ENCODE measurements around the gene GATA6.

Gene GATA6

GRCh38 chr18:22167091-22167470, 2.3 kb upstream of the GATA6 start:
- no peak for DNase-seq

DNA sequence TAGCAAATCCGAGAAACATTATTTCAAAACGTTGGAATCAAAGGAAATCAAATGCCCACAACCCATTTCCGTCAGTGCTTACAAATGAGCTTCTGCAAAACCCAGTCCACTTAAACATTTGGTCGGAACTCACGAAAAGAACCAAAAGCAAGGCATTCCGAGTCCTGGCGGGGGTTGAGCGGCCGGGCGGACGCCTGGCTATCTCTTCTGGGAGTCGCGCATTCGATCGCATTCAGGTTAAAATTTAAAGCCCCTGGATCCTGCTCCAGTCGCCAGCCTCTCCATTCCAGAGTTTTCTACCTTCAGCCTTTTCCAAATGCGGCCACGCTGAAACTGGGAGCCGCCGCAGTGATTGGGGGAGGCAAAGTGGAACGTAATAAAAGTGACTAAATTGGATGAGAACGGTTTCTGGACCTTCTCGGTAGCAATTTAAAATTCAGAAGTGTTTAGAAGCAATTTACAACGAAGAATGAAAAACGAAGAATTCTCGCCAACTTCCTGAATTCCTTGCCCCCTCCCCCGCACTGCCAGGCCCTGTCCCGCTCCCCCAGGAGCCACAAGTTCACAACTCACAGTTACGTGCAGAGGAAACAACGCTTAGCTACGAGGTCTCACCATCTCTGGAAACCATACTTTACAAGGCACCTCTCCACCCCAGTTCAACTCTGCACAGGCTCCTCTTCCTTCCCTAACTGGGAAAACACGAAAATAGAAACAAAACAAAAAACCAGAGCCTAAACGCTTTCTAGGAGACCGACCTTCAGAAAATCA, 1.7 kb upstream of the GATA6 start:
- no peak for DNase-seq

DNA sequence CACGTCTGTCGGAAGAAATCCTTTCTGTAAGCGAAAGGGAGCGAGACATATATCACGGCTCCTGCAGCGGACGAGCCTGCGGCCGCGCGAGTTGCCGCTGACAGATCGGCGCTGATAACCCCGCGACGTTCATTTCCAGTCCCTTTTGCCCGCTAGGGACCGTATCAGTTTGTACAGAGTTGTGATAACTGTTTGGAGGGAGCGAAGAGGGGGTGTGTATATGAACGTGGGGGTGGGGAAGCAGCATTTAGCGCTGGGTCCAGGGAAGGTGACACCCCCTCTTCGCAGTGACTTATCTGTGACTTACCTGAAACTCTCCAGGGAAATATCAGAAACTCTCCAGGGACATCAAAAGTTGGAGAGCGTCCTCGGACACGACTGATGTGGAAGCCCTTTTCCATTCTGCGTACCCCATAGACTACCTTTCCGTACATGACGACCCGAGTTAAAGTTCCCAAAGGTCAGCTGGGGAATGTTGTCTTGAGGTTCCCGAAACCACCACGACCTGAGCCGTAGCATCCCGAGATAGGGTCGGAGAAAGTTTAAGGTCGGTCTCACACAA, 948 bp upstream of the GATA6 start:
- no peak for DNase-seq

GRCh38 chr18:22169889-22170420, 566 bp downstream of the GATA6 start:
- no peak for DNase-seq

- no peak for DNase-seq
Observed at GRCh38 chr18:22170421-22171257, 1.2 kb downstream of the GATA6 start.

- DNase-seq: no peak
Observed at GRCh38 chr18:22171258-22172119, 2.1 kb downstream of the GATA6 start.

DNA sequence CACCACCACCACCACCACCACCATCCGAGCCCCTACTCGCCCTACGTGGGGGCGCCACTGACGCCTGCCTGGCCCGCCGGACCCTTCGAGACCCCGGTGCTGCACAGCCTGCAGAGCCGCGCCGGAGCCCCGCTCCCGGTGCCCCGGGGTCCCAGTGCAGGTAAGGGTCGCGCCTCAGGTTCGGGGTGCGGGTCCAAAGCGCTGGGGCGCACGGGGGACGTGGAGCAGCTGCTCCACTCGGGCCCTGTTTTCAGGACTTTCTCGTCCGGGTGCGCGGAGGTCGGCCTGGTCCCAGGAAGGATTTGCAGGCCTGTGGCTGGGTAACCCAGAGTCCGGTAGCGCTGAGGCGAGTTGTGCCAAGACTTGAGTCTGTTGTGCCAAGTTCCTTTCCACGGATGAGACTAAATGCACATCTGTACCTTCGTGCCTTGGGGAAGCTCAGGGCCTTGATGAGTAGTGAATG, 2.8 kb downstream of the GATA6 start:
- no peak for DNase-seq

DNA sequence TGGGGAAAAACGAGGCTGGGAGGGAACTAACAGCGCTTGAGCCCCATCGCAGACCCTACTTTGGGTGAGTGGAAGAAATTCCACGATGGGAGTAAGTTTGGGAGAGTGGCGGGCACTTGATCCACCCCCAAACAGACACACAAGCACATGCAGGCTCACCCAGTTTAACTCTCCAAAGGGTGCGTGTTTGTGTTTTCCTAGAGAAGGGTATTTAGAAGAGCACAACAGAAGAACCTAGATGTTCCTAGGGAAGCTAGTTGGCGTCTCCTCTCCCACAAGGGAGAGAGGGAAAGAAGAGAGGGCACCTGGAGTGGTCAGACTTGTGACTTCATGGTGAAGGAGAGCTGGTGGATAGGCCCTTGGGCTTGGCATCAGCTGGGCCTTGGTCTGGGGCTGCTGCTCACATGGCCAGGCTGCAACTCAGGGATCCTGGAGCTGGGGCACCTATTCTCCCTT, 3.2 kb downstream of the GATA6 start:
- no peak for DNase-seq

DNA sequence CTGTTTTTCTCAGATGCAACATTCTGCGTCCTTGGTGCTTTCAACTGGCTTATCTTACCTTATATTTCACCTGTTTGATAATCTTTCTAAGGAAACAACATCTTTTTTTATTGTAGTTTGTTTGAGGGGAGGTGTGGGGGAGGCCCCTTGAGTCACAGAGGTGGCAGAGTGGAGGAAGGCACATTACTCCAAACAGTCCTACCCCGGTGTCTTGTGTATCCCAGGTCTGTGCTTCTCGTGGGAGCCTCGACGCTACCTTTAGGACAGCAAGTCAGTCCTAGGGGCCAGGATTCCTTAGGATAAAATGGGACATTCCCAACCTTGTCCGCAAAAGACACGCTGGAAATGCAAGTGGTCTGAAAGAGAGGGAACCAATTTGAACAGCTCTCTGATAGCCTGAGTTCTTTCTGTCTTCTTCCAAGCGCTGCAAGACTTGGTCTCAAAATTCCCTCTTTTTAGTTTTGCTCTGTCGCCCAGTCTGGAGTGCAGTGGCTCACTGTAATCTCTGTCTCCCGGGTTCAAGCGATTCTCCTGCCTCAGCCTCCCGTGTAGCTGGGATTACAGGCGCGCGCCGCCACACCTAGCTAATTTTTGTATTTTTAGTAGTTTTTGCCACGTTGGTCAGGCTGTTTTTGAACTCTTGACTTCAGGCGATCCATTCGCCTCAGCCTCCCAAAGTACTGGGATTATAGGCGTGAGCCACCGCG, 4.0 kb downstream of the GATA6 start:
- no peak for DNase-seq

DNA sequence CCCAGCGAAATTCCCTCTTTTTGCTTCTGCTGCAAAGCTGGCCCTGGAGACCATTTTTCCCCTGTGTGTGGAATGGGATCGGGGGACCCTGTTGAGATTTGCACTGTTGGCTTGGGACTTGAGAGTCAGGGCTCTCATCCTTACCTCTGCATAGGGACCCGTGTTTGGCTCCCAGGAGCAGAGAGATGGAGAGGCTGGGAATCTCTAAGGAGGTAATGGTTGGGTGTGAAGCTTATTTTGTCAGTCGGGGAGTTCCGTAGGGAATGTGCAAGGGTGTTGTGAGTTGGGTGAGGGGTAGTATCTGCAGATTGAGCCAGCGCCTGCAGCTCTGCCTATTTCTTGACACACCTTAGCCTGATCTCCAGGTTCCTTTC, 4.5 kb downstream of the GATA6 start:
- no peak for DNase-seq

DNA sequence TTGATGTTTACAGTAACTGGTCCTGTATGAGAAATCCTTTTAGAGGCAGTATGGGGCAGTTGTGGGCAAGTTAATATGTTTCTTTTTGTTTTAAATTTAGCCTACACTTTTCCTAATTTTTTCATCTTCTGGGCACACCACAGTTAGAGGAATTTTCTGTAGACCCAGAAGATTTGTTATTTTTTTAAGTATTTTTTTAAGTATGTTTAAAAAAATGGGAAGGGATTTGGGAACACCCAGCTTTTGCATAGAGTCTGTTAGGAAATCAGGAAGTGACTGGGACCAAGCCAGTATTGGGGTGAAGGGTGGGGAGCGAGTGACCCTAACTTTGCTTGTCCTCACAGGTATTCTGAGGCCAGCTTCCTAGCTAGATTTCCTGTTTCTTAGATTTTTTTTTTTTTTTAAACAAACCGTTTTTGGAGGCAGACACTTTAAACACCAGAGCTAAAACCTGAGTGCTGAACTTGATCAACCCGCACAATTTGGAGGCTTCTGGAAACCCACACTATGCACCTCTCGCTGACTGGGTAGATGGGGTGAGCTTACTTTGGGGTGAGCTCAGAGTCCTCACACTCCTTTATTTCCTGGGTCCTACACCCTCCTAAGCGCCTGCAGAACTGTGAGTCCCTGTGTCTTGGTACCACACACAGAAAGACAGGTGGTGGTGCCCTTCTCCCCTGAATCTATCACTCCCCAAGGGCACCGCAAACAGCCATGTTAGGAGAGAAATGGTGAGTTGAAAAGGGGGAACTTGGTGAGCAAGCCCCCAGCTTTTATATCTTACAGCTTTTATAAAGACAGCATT, 5.2 kb downstream of the GATA6 start:
- no peak for DNase-seq

DNA sequence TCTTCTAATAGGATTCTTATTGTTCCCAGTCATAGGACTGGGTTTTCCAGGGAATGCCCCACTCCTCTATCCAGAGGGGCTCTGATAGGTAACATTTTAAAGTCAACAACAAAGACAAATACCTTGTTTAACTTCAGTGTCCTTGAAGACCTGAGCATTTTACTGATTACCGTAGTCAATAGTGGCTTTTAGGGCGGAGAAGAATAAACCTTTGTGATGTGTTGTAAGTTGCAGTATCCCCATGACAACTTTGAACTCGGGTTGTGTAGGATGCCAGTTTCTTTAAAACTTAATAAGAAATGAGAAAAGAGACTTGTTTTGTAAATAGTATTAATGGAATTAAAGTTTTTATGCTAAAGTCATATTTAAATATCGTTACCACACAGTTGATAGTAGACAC, 6.0 kb downstream of the GATA6 start:
- DNase-seq: no peak

DNA sequence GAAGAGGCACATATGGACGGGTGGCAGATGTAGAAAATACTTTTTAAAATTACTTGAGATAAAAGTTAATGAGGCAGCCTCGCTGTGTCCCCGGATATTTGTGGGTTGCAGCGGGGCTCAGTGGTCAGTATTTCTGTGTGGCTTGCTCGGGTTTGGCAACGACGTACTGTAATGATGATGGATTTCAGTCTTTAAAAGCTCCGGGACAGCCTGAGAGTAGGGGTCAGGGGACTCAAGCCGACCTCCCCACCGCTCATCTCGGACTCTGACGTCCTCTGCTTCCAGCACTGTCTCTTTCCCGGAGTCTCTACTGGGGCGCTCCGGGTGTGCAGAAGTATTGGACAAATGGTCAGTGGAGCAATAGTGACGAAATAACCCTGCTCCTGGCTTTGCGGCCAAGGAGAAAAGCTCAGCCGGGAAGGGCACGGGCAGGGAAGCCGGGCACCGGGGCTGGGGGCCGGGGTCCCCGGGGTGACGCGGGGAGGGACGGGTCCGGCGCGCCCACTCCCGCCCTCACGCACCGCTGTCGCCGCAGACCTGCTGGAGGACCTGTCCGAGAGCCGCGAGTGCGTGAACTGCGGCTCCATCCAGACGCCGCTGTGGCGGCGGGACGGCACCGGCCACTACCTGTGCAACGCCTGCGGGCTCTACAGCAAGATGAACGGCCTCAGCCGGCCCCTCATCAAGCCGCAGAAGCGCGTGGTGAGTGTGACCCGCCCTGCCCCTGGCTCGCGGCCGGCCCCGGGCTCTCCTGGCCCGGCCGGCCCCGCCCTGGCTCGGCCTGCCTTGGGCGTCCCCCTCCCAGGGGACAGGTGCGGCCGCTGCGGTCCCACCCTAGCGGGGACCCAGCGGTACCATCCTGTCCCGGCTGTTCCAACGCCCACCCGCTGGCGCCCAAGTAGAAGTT, 7.3 kb downstream of the GATA6 start:
- DNase-seq: no peak

- DNase-seq: no peak
Observed at GRCh38 chr18:22177327-22177871, 8.0 kb downstream of the GATA6 start.

DNA sequence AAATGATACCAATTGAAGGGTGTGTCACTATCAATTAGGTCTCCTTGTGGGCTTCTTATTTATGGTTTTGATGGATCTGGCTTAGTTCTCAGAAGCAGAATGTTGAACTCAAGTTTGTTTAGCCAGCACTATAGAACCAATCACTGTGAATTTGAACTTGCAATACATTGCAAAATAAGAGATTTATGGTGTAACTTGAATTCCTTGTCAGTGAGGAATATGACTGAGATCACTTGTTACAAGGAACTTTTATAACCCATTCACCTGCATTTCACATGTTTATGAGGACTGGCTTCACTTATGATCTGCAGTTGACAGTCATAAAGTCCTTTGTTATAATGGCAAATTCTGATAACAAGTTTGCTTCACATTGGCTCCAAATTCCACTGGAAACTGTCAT, 9.8 kb downstream of the GATA6 start:
- DNase-seq: no peak

DNA sequence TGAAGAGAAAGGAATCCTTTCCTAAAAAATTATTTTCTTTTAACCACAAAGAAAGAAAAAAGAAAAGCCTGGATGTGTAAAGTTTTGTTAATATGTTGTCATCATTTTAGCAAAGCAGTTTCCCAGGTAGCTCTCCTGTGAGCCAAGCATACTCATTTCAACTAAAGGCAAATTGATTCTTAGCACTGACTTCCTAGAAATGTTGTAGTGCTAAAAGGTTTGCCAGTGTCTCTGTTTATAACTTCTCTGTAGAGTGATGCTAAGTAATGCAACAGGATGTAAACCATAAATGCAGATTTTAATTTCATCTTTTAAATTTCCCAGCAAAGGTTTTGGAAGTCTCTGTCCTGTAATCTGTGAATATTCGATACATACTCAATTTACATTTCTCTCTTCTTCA, 10.2 kb downstream of the GATA6 start:
- no peak for DNase-seq

GRCh38 chr18:22180722-22181121, 11.3 kb downstream of the GATA6 start:
- no peak for DNase-seq

DNA sequence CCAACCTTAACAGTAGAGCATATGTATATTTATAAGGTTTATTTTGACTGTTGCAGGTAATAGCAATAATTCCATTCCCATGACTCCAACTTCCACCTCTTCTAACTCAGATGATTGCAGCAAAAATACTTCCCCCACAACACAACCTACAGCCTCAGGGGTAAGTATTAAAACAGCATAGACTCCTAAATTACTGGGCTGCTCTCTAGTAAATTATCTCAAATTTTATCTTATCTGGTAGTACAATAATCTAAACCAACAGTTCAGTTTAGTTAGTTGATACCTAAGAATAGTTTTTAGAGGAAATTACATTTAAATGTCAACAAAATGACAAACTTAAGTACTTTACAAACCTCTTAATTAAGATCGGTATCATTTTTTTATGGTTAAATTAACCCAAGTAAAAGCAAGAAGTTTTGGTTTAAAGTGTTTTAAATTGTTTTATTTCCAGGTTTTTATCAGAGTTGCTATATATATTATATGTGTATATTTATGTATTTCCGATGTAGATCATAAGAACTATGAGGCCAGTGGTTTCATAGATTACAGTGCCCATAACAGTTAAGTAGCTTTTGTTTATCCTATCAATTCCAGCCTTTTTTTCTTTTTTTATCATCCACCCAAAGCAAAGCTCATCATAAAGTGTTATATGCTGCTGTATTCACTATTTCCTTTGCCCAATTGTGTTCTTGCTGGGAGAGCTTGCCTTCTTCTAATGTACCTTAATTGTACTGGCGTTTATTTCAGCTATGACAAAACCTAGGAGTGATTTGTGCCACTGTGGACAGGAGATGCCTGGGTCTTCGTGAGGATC, 13.7 kb downstream of the GATA6 start:
- no peak for DNase-seq

GRCh38 chr18:22183698-22184170, 14.3 kb downstream of the GATA6 start:
- no peak for DNase-seq
